ENCODE data around the gene ACRBP.
"Not testable (repeated sequence)": the region's sequence is repeated elsewhere in the genome, so short reads cannot be mapped to it uniquely, and the experiment has no call there.

The ACRBP gene

DNA sequence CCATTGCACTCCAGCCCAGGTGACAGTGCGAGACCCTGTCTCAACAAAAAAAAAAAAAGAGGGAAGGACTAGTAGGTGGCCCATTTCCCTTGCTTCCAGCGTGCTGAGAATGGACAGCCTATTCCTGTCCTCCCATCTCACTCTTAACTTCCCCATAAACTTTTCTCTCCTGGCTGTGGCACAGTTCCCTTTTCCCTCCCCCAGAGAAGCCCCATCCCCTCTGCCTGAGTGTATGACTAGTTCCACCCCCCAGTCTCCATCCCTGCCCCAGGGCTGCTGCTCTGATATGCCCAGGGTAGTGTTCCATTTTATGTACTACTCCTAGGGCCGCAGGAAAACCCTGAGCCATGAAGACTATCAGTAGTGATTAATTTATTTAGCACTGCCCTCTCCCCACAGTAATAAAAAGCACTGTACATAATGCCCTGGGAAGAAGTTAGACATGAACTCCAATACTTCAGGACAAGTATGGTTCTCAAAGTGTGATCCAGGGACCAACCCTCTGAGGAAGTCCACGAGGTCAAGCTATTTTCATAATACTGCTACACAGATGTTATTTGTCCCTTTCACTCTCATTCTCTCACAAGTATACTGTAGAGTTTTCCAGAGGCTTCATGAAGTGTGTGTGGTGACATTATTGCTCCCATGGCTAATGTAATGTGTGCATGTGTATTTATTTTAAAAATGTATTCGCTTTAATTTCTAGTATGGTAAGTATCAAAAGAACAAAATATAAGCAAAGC is 28.6 kb downstream of the ACRBP start:
- DNase-seq (ENCODE audit: low read depth in 1 of 2, low spot score in 1 of 2), result no peak

- DNase-seq (ENCODE audit: low read depth in 1 of 2, low spot score in 1 of 2), result no peak
Observed at GRCh38 chr12:6615802-6616201, 31.4 kb downstream of the ACRBP start.

- DNase-seq (ENCODE audit: low read depth in 1 of 2, low spot score in 1 of 2), result no peak
Observed at GRCh38 chr12:6614513-6615172, 32.6 kb downstream of the ACRBP start.

- DNase-seq (ENCODE audit: low read depth in 1 of 2, low spot score in 1 of 2), result no peak
Observed at GRCh38 chr12:6613776-6614512, 33.3 kb downstream of the ACRBP start.

GRCh38 chr12:6613015-6613775 is 34.0 kb downstream of the ACRBP start:
- DNase-seq (ENCODE audit: low read depth in 1 of 2, low spot score in 1 of 2), result no peak

GRCh38 chr12:6612652-6613014 is 34.6 kb downstream of the ACRBP start:
- DNase-seq (ENCODE audit: low read depth in 1 of 2, low spot score in 1 of 2), result no peak

DNA sequence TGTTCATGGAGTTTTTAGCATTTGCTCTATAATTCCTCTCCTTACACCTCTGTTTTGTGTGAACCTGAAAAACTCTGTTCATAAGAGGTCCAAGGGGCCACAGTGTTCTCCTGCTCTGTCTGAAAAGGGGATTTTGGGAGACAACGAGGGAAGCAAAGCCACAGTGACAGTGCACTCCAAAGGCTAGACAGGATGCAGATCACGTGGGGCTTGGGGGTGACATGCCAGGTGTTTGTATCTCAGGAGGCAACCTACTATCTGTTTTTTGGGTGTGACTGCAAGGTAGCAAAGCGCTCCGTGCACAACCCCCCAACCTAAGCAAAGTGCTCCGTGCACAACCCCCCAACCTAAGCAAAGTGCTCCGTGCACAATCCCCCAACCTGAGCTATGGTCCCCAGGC is 35.0 kb downstream of the ACRBP start:
- no peak for DNase-seq (ENCODE audit: low read depth in 1 of 2, low spot score in 1 of 2)

GRCh38 chr12:6608592-6609281 is 38.5 kb downstream of the ACRBP start:
- no peak for DNase-seq (ENCODE audit: low read depth in 1 of 2, low spot score in 1 of 2)

DNA sequence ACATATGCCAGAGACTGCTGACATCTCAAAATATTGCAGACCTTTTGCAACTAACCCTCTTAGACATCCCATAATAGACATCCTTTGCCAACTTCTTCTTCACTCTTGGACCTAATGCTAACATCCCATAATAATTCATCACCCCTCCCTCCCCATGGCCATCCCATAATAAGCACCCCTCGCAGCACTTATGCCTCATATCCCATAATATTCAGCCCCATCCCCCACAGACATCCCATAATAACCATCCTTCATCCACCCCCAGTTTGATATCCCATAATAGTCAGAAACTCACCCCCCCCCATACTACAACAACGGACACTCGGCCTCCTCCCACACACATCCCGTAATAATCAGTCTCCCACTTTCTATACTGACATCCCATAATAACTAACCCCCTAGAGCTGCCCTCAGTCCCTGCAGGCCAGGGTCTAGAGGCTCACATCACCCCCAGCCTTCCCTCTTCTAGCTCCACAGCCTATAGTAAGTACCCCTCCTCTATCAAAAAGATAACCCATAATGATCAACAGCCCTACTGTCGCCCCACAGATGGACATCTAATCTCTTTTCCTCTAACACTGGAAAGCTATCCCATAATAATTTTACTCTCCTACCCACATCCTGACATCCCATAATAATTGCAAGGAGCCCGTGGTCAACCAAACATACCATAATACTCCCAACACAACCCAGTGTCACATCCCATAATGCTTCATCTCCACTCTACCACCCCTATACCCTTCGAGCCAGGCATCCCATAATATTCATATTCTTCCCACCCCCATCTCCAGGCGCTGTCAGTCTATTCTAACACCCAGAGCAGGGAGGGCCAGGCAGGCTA is 39.3 kb downstream of the ACRBP start:
- DNase-seq (ENCODE audit: low read depth in 1 of 2, low spot score in 1 of 2), result peak in 1 of 2 donors; percentile 46

- peak; percentile 27 to 43 for DNase-seq (ENCODE audit: low read depth in 1 of 2, low spot score in 1 of 2)
Observed at GRCh38 chr12:6606331-6607131, 40.7 kb downstream of the ACRBP start.

- peak; percentile 17 to 32 for DNase-seq (ENCODE audit: low read depth in 1 of 2, low spot score in 1 of 2)
Observed at GRCh38 chr12:6605421-6606330, 41.6 kb downstream of the ACRBP start.

DNA sequence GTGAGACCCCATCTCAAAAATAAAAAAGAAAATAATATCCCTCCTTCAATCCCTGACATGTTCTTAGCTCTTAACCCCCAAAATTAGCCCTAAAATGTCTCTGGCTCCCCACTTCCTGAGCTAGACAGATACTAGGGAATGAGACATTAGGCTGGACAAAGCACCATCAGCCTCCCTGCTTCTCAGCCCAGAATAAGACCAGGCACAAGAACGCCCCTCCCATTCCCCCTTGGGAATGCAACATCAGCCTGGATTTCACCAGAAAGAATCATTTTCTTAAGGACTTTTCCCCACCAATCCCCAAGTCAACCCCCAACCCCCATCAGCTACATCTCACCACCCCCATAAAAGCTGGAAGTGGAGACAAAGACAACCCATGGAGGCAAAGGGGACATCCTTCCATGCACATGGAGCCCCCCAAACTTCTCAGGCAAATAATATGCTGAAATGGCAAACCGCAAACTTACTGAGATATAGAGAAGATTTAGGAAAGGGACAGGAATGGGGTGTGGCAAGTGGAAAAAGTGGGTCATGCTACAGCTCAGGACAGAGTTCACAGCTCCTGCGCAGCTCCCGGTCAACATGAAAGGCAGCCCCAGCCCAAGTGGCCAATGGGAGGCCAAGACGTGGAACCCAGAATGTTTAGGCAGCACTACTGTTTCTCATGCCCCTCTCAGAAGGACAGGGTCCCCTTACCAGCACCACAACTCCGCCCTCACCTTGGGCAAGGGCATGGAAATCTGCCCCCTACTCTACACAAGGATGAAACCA is 42.8 kb downstream of the ACRBP start:
- no peak for DNase-seq (ENCODE audit: low read depth in 1 of 2, low spot score in 1 of 2)

DNA sequence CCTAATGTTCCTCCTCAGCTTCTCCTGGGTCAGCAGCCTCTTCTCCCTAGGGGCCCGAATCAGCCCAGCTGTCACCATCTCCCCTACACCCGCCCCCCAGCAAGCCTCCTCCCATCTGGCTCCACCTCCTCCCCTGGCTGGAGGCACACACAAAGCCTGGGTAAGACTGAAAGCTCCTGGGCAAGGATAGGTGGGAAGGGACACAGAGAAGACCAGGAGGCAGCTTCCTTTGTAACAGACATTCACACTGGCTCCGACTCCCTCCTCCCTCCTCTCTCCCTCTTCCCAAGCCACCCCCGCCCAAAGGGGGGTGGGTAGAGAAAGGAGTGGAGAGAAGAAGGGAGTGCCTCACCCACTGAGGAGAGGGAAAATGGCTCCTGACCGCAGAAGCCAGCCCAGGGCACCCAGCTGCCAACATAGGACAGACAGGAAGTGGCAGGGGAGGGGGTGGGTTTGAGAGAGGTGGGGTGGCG is 44.1 kb downstream of the ACRBP start:
- DNase-seq (ENCODE audit: low read depth in 1 of 2, low spot score in 1 of 2), result peak in 1 of 2 donors; percentile 38

- no peak for DNase-seq (ENCODE audit: low read depth in 1 of 2, low spot score in 1 of 2)
Observed at GRCh38 chr12:6602526-6602925, 44.7 kb downstream of the ACRBP start.

DNA sequence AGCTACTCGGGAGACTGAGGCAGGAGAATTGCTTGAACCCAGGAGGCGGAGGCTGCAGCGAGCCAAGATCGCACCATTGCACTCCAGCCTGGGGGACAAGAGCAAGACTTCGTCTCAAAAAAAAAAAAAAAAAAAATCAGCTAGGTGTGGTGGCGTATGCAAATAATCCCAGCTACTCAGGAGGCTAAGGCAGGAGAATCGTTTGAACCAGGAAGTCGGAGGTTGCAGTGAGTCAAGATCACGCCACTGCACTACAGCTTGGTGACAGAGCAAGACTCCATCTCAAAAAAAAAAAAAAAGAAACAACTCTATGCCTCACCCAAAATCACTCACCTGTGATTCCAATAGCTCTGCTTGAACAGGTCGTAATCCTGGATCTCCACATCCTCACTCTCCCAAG is 51.6 kb downstream of the ACRBP start:
- DNase-seq (ENCODE audit: low read depth in 1 of 2, low spot score in 1 of 2), result not testable (repeated sequence)

GRCh38 chr12:6592087-6592486 is 55.1 kb downstream of the ACRBP start:
- no peak for DNase-seq (ENCODE audit: low read depth in 1 of 2, low spot score in 1 of 2)

Data from activated T-helper 1 cell treated with anti-CD3 and anti-CD28 coated beads, Interleukin-2, amount 50 U/mL, for 16 hours (primary cell).